Embryonic facial prominence (tissue), 1 donor: ENCODE data around the gene KCNIP2.

Experiments
- DNase-seq: peaks from one replicate; pipeline ENCODE4 v3.0.0-alpha.2; 2016; ENCODE audit errors: extremely low spot score

KCNIP2 gene

GRCh38 chr10:101843032-101844021 lies at the start of gene KCNIP2:
TSS of gene KCNIP2 (minus strand) at chr10:101843800. CDS start at chr10:101843568, 232 bp downstream.
- DNase-seq, result no peak

GRCh38 chr10:101892782-101893391 lies 49.3 kb upstream of the KCNIP2 start:
- DNase-seq, result no peak

- no peak for DNase-seq
Observed at GRCh38 chr10:101889256-101890210, 45.9 kb upstream of the KCNIP2 start.

GRCh38 chr10:101888251-101888949 lies 44.8 kb upstream of the KCNIP2 start:
- no peak for DNase-seq

GRCh38 chr10:101887775-101888174 lies 44.2 kb upstream of the KCNIP2 start:
- no peak for DNase-seq

- DNase-seq, result no peak
Observed at GRCh38 chr10:101886521-101887312, 43.1 kb upstream of the KCNIP2 start.

- no peak for DNase-seq
Observed at GRCh38 chr10:101881036-101881774, 37.6 kb upstream of the KCNIP2 start.

- DNase-seq, result no peak
Observed at GRCh38 chr10:101880232-101880573, 36.6 kb upstream of the KCNIP2 start.

GRCh38 chr10:101879456-101880231 lies 36.0 kb upstream of the KCNIP2 start:
- no peak for DNase-seq

- no peak for DNase-seq
Observed at GRCh38 chr10:101878869-101879268, 35.3 kb upstream of the KCNIP2 start.

GRCh38 chr10:101875068-101875688 lies 31.6 kb upstream of the KCNIP2 start:
- DNase-seq, result no peak

- DNase-seq, result no peak
Observed at GRCh38 chr10:101874252-101874651, 30.7 kb upstream of the KCNIP2 start.

GRCh38 chr10:101867931-101868330 lies 24.3 kb upstream of the KCNIP2 start:
- DNase-seq, result no peak

- DNase-seq, result no peak
Observed at GRCh38 chr10:101859530-101859929, 15.9 kb upstream of the KCNIP2 start.

GRCh38 chr10:101858723-101859500 lies 15.3 kb upstream of the KCNIP2 start:
- DNase-seq, result no peak

GRCh38 chr10:101857802-101858476 lies 14.3 kb upstream of the KCNIP2 start:
- no peak for DNase-seq

GRCh38 chr10:101856626-101857025 lies 13.0 kb upstream of the KCNIP2 start:
- DNase-seq, result no peak
